ENCODE results near the gene ZNF326. TPM values are rescaled to one million over a fixed set of nuclear protein-coding genes. Genes with fewer than 3 reads are reported as not detected.

The ZNF326 gene
- polyA plus RNA-seq, 1 of the 3 experiments (the other 2 are of a cell fraction) = 16.4 TPM

GRCh38 chr1:90067194-90067931 lies 72.5 kb downstream of the ZNF326 start:
- CTCF ChIA-PET = interaction anchor here (1.2 to 1.5 kb wide), 3 partner anchors 15 to 25 kb away, joined by 3 to 7 read pairs (median 4); no protein-coding TSS in a partner anchor

More at GRCh38 chr1:90067194-90067931, 72.5 kb downstream of the ZNF326 start:
- H3K9me2 ChIP-seq = no peaks in the 10 kb centered on the region
- no peak overlapping the region for H2AFZ ChIP-seq (ENCODE audit: low read depth)
- H3K27me3 ChIP-seq (ENCODE audit: insufficient read depth) = no peaks in the 10 kb centered on the region; the same call in 1 of the 2 replicates
- H3K27ac ChIP-seq (ENCODE audit: low read depth in 2 of 2, low read length in 1 of 2) = no peak overlapping the region
- no peak for TF ChIP-seq NFIC (IDR thresholded peaks at IDR 0.05; ENCODE audit: borderline replicate concordance)
- TF ChIP-seq TCF12 (IDR thresholded peaks at IDR 0.05) = no peak
- no peak for TF ChIP-seq FOSL2 (IDR thresholded peaks at IDR 0.05; ENCODE audit: borderline replicate concordance, low read depth)
- TF ChIP-seq JUND (IDR thresholded peaks at IDR 0.05) = no peak
- TF ChIP-seq EP300 (IDR thresholded peaks at IDR 0.05; ENCODE audit: borderline replicate concordance in 1 of 2, low read depth in 1 of 2, low read length in 1 of 2) = no peak
- no peak for TF ChIP-seq REST (IDR thresholded peaks at IDR 0.05; ENCODE audit: low read depth, low read length)
- no peak for TF ChIP-seq MAX (IDR thresholded peaks at IDR 0.05; ENCODE audit: low read depth)
- no peak for TF ChIP-seq CHD2 (IDR thresholded peaks at IDR 0.05; ENCODE audit: low read length, partially characterized antibody)
- no peak for TF ChIP-seq RFX5 (IDR thresholded peaks at IDR 0.05; ENCODE audit: low read length)
- TF ChIP-seq, protein P1, sequence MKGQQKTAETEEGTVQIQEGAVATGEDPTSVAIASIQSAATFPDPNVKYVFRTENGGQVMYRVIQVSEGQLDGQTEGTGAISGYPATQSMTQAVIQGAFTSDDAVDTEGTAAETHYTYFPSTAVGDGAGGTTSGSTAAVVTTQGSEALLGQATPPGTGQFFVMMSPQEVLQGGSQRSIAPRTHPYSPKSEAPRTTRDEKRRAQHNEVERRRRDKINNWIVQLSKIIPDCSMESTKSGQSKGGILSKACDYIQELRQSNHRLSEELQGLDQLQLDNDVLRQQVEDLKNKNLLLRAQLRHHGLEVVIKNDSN (IDR thresholded peaks at IDR 0.05; ENCODE audit: borderline replicate concordance, low read depth) = no peak
- TF ChIP-seq, protein P2, sequence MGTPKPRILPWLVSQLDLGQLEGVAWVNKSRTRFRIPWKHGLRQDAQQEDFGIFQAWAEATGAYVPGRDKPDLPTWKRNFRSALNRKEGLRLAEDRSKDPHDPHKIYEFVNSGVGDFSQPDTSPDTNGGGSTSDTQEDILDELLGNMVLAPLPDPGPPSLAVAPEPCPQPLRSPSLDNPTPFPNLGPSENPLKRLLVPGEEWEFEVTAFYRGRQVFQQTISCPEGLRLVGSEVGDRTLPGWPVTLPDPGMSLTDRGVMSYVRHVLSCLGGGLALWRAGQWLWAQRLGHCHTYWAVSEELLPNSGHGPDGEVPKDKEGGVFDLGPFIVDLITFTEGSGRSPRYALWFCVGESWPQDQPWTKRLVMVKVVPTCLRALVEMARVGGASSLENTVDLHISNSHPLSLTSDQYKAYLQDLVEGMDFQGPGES (IDR thresholded peaks at IDR 0.05; ENCODE audit: low read depth, low read length) = no peak
- TF ChIP-seq RAD21 (IDR thresholded peaks at IDR 0.05; ENCODE audit: low read length) = no peak
- TF ChIP-seq MXI1 (IDR thresholded peaks at IDR 0.05; ENCODE audit: low read depth, low read length) = no peak
- TF ChIP-seq CTCF (IDR thresholded peaks at IDR 0.05) = no peak
- no peak for TF ChIP-seq GABPA (IDR thresholded peaks at IDR 0.05; ENCODE audit: low read depth)
- H3K9me3 ChIP-seq = no peaks in the 10 kb centered on the region
- H3F3A ChIP-seq (replicated peaks; ENCODE audit: insufficient read depth) = no peaks in the 10 kb centered on the region
- DNase-seq = no peak
- no peak overlapping the region for H3K4me2 ChIP-seq
- H3K4me1 ChIP-seq (ENCODE audit: control insufficient read depth in 1 of 2, insufficient read depth in 2 of 2, low read depth in 1 of 2, low read length in 1 of 2) = peaks cover 0 to 8% of the 10 kb centered on the region in 2 experiments; a peak in 1 of 4 replicates
- POLR2A ChIA-PET = no interaction called here
- no peaks in the 10 kb centered on the region for H4K20me1 ChIP-seq (ENCODE audit: insufficient read depth)
- 16% methylated on average over 3 of the region's 3 CpGs for WGBS (ENCODE audit: low lambda C conversion rate)
- H3K36me3 ChIP-seq (replicated peaks in 1 of 2; ENCODE audit: control insufficient read depth in 1 of 2, insufficient read depth in 2 of 2, low read length in 1 of 2) = no peaks in the 10 kb centered on the region
- H3K79me2 ChIP-seq (ENCODE audit: insufficient read depth) = no peaks in the 10 kb centered on the region
- H3K9ac ChIP-seq = no peak overlapping the region
- no peak overlapping the region for H3K4me3 ChIP-seq (ENCODE audit: low read depth in 2 of 2, low read length in 1 of 2)
